ENCODE results near the gene RMND5A. TPM values are rescaled to one million over a fixed set of nuclear protein-coding genes. Genes with fewer than 3 reads are reported as not detected.

The RMND5A gene
- total RNA-seq, 2 donors from 2014 or later: 27.4 to 28.5 TPM

DNA sequence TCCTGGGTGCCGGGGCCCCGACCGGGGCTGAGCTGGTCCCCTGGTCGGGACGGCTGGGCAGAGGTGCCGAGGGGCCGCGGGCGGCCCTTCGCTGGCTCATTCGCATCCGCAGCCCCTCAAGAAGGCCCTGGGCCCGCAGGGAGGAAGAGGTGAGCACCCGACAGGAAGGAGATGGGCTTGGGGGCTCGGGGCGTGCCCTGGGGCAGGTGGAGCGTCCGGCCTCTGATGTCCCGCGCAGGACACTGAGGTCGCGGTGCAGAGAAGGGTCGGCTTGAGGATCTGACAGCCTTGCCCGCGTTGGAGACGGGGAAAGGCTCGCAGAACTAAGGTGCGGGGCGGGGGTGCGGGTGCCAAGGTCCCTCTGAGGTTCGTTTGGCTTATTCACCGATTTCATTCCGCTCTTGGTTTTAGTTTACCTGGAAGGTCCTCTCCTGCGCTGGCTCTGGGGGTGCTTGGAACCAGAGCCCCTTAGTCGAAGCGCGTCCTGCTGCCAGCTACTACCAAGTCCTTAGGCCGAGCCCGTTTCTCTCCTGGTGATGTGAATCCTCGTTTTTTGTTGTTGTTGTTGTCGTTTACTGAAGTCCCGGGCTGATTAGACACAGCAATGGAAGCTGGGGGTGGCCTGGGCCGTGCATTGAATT lies 89.5 kb downstream of the RMND5A start:
- no peaks in the 10 kb centered on the region for H3K27me3 ChIP-seq
- H3K4me3 ChIP-seq: no peak overlapping the region
- DNase-seq (no peak), ATAC-seq (no peak)
- TF ChIP-seq POLR2A (IDR thresholded peaks at IDR 0.05) (no peak), CTCF (IDR thresholded peaks at IDR 0.05) (no peak)
- 26 to 36% methylated on average over 24 to 43 of the region's 43 CpGs for WGBS, 2 donors
- intact Hi-C loops (cut with DNase I): no loop called here
- H3K9me3 ChIP-seq: no peaks in the 10 kb centered on the region
- H3K27ac ChIP-seq: no peak overlapping the region
- H3K4me1 ChIP-seq: peaks cover 19% of the 10 kb centered on the region
- no peaks in the 10 kb centered on the region for H3K36me3 ChIP-seq (replicated peaks in 1 of 2; ENCODE audit: insufficient read depth in 1 of 2, low read depth in 2 of 2)

GRCh38 chr2:86815611-86816010 lies 95.5 kb downstream of the RMND5A start:
- no peaks in the 10 kb centered on the region for H3K36me3 ChIP-seq (replicated peaks in 1 of 2; ENCODE audit: insufficient read depth in 1 of 2, low read depth in 2 of 2)
- 42 to 50% methylated on average over 1 of the region's 1 CpG for WGBS, 2 donors
- no peak overlapping the region for H3K4me3 ChIP-seq
- H3K27me3 ChIP-seq: no peaks in the 10 kb centered on the region
- intact Hi-C loops (cut with DNase I): no loop called here
- ATAC-seq (no peak), DNase-seq (no peak)
- no peak overlapping the region for H3K27ac ChIP-seq
- H3K9me3 ChIP-seq: no peaks in the 10 kb centered on the region
- no peak for TF ChIP-seq POLR2A (IDR thresholded peaks at IDR 0.05)
- no peak for TF ChIP-seq CTCF (IDR thresholded peaks at IDR 0.05)
- H3K4me1 ChIP-seq: no peaks in the 10 kb centered on the region

DNA sequence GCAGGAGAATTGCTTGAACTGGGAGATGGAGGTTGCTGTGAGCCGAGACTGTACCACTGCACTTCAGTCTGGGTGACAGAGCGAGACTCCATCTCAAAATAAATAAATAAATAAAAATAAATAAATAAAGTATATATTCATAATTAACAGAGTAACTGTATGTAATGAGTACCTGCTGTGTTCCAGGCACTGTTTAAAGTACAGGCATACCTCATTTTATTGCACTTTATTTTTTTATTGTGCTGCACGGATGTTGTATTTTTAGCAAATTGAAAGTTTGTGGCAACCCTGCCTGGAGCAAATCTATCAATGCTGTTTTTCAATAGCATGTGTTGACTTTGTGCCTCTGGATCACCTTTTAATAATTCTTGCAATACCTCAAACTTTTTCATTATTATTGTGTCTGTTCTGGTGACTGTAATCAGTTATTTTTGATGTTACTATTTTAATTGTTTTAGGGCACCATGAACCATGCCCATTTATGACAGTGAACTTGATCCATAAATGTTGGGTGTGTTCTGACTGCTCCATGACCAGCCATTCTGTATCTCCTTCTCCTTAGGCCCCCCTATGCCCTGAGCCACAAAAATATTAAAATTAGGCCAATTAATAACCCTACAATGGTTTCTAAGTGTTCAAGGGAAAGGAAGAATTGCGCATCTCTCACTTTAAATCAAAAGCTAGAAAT lies 98.2 kb downstream of the RMND5A start:
- intact Hi-C loops (cut with DNase I): no loop called here
- H3K4me3 ChIP-seq: no peak overlapping the region
- H3K27ac ChIP-seq: no peak overlapping the region
- ATAC-seq (no peak), DNase-seq (no peak)
- H3K4me1 ChIP-seq: no peaks in the 10 kb centered on the region
- 87 to 89% methylated on average over 4 of the region's 4 CpGs for WGBS, 2 donors
- H3K36me3 ChIP-seq (replicated peaks in 1 of 2; ENCODE audit: insufficient read depth in 1 of 2, low read depth in 2 of 2): no peaks in the 10 kb centered on the region
- TF ChIP-seq POLR2A (IDR thresholded peaks at IDR 0.05) (no peak), CTCF (IDR thresholded peaks at IDR 0.05) (no peak)
- no peaks in the 10 kb centered on the region for H3K9me3 ChIP-seq
- H3K27me3 ChIP-seq: no peaks in the 10 kb centered on the region

DNA sequence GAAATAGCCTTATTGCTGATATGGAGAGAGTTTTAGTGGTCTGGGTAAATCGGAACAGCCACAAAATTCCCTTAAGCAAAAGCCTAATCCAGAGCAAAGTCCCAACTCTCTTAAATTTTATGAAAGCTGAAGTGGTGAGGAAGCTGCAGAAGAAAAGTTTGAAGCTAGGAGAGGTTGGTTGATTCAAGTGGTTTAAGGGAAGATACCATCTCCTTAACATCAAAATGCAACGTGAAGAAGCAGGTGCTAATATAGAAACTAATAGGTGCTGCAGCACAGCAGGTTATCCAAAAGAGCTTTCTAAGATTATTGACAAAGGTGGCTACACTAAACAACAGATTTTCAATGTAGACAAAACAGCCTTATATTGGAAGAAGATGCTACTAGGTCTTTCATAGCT lies 98.9 kb downstream of the RMND5A start:
- H3K27me3 ChIP-seq: no peaks in the 10 kb centered on the region
- DNase-seq: no peak
- TF ChIP-seq POLR2A (IDR thresholded peaks at IDR 0.05) (no peak), CTCF (IDR thresholded peaks at IDR 0.05) (no peak)
- no peaks in the 10 kb centered on the region for H3K9me3 ChIP-seq
- no peak overlapping the region for H3K4me3 ChIP-seq
- intact Hi-C loops (cut with DNase I): no loop called here
- no peaks in the 10 kb centered on the region for H3K4me1 ChIP-seq
- 80 to 81% methylated on average over 2 of the region's 2 CpGs for WGBS, 2 donors
- H3K27ac ChIP-seq: no peak overlapping the region
- no peak for ATAC-seq
- H3K36me3 ChIP-seq (replicated peaks in 1 of 2; ENCODE audit: insufficient read depth in 1 of 2, low read depth in 2 of 2): no peaks in the 10 kb centered on the region

DNA sequence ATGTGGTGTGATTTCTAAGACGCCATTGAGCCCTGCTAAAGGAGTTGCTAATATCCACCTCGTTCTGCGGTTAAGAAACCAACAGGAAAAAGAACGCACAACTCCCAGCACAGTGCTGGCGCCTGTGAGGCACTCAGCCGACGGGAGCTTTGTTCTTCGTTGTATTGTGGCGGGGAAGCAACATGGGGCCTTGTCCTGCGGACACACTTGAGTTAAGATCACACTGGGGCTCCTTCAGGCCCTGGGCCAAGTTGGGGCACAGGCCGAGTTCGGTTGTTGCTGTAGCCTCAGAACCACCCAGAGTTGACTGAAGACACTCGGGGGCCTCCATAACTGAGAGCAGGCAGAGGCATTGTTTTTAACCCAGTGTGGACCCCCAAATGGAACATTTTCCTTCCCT lies 101.2 kb downstream of the RMND5A start:
- Histone ChIP-seq H3K27ac (no peak overlapping the region), H3K27me3 (no peaks in the 10 kb centered on the region), H3K4me3 (no peak overlapping the region), H3K4me1 (no peaks in the 10 kb centered on the region), H3K9me3 (no peaks in the 10 kb centered on the region), H3K36me3 (replicated peaks in 1 of 2; ENCODE audit: insufficient read depth in 1 of 2, low read depth in 2 of 2) (no peaks in the 10 kb centered on the region)
- DNase-seq (no peak), ATAC-seq (no peak)
- intact Hi-C loops (cut with DNase I): no loop called here
- 80 to 94% methylated on average over 13 of the region's 13 CpGs for WGBS, 2 donors
- TF ChIP-seq CTCF (IDR thresholded peaks at IDR 0.05) (no peak), POLR2A (IDR thresholded peaks at IDR 0.05) (no peak)

Data from body of pancreas (tissue), 4 donors.